ENCODE data around the gene STXBP2.

DNA sequence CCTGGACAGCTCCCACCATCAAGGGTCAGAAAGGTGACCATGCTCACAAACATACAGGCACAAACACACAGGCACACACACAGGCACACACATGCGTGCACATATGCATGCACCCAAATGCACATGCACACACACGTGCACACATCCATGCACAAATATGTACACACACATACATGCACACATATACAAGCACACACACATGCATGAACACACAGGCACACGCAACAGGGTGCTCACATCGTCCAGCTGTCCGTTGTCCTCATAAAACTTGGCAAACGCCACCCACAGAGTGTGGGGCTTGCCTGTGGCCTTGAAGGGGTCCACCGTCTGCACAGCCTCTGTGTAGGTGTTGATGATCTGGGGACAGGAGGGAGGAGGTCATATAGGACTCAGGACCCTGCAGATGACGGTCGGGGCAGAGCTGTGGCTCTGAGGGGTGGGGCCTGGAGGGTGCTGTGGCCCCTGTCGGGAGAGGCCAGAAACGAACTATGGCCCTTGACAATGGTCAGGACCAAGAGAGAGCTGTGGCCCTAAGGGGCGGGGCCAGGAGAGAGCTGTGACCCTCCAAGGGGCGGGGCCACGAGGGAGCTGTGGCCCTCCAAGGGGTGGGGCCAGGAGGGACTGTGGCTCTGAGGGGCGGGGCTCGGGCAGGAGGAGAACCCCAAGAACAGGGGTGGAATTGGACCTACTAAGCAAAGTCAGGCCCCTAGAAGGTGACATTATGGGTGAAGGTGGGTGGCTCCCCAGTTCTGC lies 13.8 kb upstream of the STXBP2 start:
- TF ChIP-seq CTCF (conservative IDR thresholded peaks at IDR 0.05 in 1 of 2, IDR thresholded peaks at IDR 0.05 in 1 of 2; ENCODE audit: extremely low read depth in 1 of 2, insufficient read depth in 1 of 2, low read depth in 1 of 2, low read length in 2 of 2) (no peak), EZH2 (IDR thresholded peaks at IDR 0.05; ENCODE audit: borderline replicate concordance, low read length) (no peak)
